Ovary (tissue), 9 donors: Measurements from ENCODE around the gene CTNND2. TPM values are rescaled to one million over a fixed set of nuclear protein-coding genes. Genes with fewer than 3 reads are reported as not detected.

Source experiments
- DNase-seq, 5 donors: peaks; one replicate each; pipeline ENCODE4 v3.0.0-alpha.2; 2019 to 2020
- H3K27ac ChIP-seq, 2 donors: fragments of 200-600 bp; one replicate each; pipeline versions ENCODE4 v1.5.1 to v1.8.0; 2019 to 2022
- H3K27me3 ChIP-seq: fragments of 200-600 bp; one replicate; pipeline ENCODE4 v1.8.0; 2022
- H3K36me3 ChIP-seq: fragments of 200-600 bp; sonication (generic); one replicate; pipeline ENCODE4 v1.5.1; 2019
- H3K4me1 ChIP-seq: one replicate; pipeline ENCODE4 v1.8.1; 2013; ENCODE audit warnings: mild to moderate bottlenecking, moderate library complexity; ENCODE audit not compliant: insufficient read depth
- H3K4me3 ChIP-seq: fragments of 200-600 bp; sonication (generic); one replicate; pipeline ENCODE4 v1.5.1; 2017
- H3K9me3 ChIP-seq, 2 donors: fragments of 200-600 bp in 1 of 2; sonication (generic) in 1 of 2; one replicate each; pipeline versions ENCODE4 v1.5.1 to v1.8.1; 2013 to 2019; ENCODE audit warnings: mild to moderate bottlenecking in 1 of 2, moderate library complexity in 1 of 2
- CTCF ChIP-seq, 3 donors: fragments of 450-650 bp in 2 of 3; fragments of 200-600 bp in 1 of 3; IDR thresholded peaks; one replicate each; pipeline versions ENCODE4 v1.5.1 to v1.8.0; 2016 to 2022; ENCODE audit warnings: antibody characterized with exemption in 3 of 3, mild to moderate bottlenecking in 1 of 3
- EP300 ChIP-seq: sonication (generic); formaldehyde crosslinking; IDR thresholded peaks from one replicate; pipeline ENCODE4 v1.6.1; 2017; ENCODE audit warnings: antibody characterized with exemption
- POLR2A ChIP-seq: fragments of 450-650 bp; IDR thresholded peaks from one replicate; pipeline ENCODE4 v1.6.1; 2017; ENCODE audit warnings: antibody characterized with exemption, mild to moderate bottlenecking, moderate library complexity
- WGBS, 3 donors: extraction: QIAGEN DNeasy Blood & Tissue Kit in 1 of 3; methylation state at CpG; one replicate each; pipeline versions ENCODE4 v1.1.5 to v1.1.7; 2013 to 2017; 5-methylcytosine and 5-hydroxymethylcytosine counted together
- intact Hi-C, 4 donors: fragments of 100-400 bp; cut with DNase I; formaldehyde crosslinking; loops; one replicate each; pipeline versions ENCODE4 v1.11.0 to v1.15.1; 2022 to 2023
- polyA plus RNA-seq, 2 donors: library from polyadenylated mRNA; stranded (reverse); fragments of 200-250 nt in 1 of 2; fragments of 350-450 nt in 1 of 2; fragmentation: Illumina TruSeq in 1 of 2; extraction: RNeasy Lipid Tissue Mini Kit (QIAGEN cat#74804) in 1 of 2; gene quantifications; one replicate each; pipeline ENCODE4 v1.2.3, GENCODE V29; 2013 to 2014
- total RNA-seq, 7 donors: library from RNA; depleted of rRNA in 2 of 7; stranded (reverse); fragments of >200 nt in 2 of 7; fragmentation: NEBNext Ultra II Directional in 3 of 7; extraction: Animal tissue kit (Norgen Biotek cat#: 25700) in 3 of 7; gene quantifications; one replicate each; pipeline versions ENCODE4 v1.1.0 to v1.2.4, GENCODE V29; 2016 to 2023
- donor health status: DM: no; HTN: no; CAD: no; lungs with moderate emphysema.
- donor health status: DM: no; HTN: no; CAD: no.
- donor health status: Bipolar disorder and iron deficiency.
- donor health status: DM: yes; HTN: yes; CAD: no.
- donor health status: DM: no; HTN: no; CAD: no.
- donor health status: DM: yes; HTN: yes; CAD: no.

The CTNND2 gene
- total and polyA plus RNA-seq, 9 donors: 0.52 to 13.2 (median 2.3) TPM

GRCh38 chr5:11734369-11734768, 169.9 kb downstream of the CTNND2 start:
- H3K27ac ChIP-seq: no peak overlapping the region
- TF ChIP-seq CTCF (IDR thresholded peaks at IDR 0.05) (no peak), POLR2A (no peak), EP300 (no peak)
- 76 to 82% (median 79%) methylated on average over 1 of the region's 1 CpG for WGBS, 3 donors
- no peaks in the 10 kb centered on the region for H3K4me1 ChIP-seq
- no peaks in the 10 kb centered on the region for H3K27me3 ChIP-seq
- no peak overlapping the region for H3K4me3 ChIP-seq
- H3K9me3 ChIP-seq: no peaks in the 10 kb centered on the region
- no peak for DNase-seq
- no peaks in the 10 kb centered on the region for H3K36me3 ChIP-seq
- intact Hi-C loops: no loop called here

GRCh38 chr5:11733840-11734192, 170.4 kb downstream of the CTNND2 start:
- no peak for DNase-seq
- H3K27ac ChIP-seq: no peak overlapping the region
- intact Hi-C loops: no loop called here
- WGBS, 3 donors: 75 to 81% (median 79%) methylated on average over 4 of the region's 4 CpGs
- TF ChIP-seq EP300 (no peak), POLR2A (no peak), CTCF (IDR thresholded peaks at IDR 0.05) (no peak)
- no peaks in the 10 kb centered on the region for H3K9me3 ChIP-seq
- H3K36me3 ChIP-seq: no peaks in the 10 kb centered on the region
- H3K4me1 ChIP-seq: no peaks in the 10 kb centered on the region
- H3K27me3 ChIP-seq: no peaks in the 10 kb centered on the region
- H3K4me3 ChIP-seq: no peak overlapping the region

- Histone ChIP-seq H3K36me3 (no peaks in the 10 kb centered on the region), H3K4me1 (no peaks in the 10 kb centered on the region), H3K9me3 (no peaks in the 10 kb centered on the region), H3K4me3 (no peak overlapping the region), H3K27me3 (no peaks in the 10 kb centered on the region), H3K27ac (no peak overlapping the region)
- WGBS, 3 donors: 58 to 83% (median 68%) methylated on average over 2 of the region's 2 CpGs
- TF ChIP-seq POLR2A (no peak), EP300 (no peak), CTCF (IDR thresholded peaks at IDR 0.05) (no peak)
- intact Hi-C loops: no loop called here
- DNase-seq: no peak
Observed at GRCh38 chr5:11733185-11733839, 170.9 kb downstream of the CTNND2 start.

- Histone ChIP-seq H3K27me3 (no peaks in the 10 kb centered on the region), H3K36me3 (no peaks in the 10 kb centered on the region), H3K4me3 (no peak overlapping the region), H3K27ac (no peak overlapping the region), H3K4me1 (no peaks in the 10 kb centered on the region), H3K9me3 (no peaks in the 10 kb centered on the region)
- DNase-seq: no peak
- intact Hi-C loops: no loop called here
- 41 to 47% (median 45%) methylated on average over 3 of the region's 3 CpGs for WGBS, 3 donors
- TF ChIP-seq POLR2A (no peak), EP300 (no peak), CTCF (IDR thresholded peaks at IDR 0.05) (no peak)
Observed at GRCh38 chr5:11724940-11725339, 179.3 kb downstream of the CTNND2 start.
